ENCODE data around the gene FARP1.

Gene FARP1

DNA sequence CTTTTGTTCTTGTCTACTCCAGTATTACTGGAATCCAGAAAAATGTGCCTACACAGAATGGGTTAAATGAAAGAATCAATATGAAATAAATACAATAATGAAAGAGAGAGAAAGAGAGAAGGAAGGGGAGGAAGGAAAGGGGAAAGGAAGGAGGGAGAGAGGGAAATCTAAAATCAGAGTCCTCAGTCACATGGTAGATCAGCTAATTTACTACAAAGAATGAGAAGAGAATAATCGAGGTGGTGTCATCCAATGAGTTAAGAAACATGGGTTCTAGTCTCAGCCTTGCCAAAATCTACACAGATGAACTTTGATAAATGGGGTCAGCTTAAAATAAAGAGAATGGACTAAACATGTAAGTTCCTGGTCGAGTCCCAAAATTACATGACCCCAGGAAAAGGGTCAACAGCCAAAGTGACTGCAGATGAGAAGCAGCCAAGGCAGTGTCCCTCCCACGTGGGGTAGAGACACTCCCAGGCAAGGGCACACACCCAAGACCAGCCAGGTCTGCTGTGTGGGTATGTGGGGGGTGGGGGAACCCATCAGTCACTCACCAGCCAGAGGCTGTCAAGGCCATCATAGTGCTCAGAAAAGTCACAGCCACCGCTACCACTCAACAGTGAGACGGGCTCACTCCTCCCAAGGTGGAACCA is 330.4 kb downstream of the FARP1 start:
- no peak for DNase-seq

DNA sequence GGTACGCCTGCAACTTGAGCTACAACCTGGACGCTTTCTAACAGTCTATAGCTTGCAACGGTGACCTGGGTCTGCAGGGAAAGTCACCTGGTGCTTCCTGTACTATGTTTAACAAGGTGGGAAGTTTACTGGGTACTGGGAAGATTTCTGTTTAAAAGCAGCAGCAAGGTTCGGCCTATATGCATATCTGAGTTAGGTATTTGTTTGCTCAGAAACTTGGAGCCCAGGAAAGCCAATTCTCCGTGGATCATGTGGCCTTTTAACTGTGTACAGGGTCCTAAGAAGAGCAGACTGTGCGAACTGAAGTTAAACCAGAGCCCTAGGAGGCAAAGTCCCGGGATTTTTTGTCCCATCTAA is 330.9 kb downstream of the FARP1 start:
- no peak for DNase-seq

- DNase-seq: no peak
Measured at GRCh38 chr13:98474292-98474691, 331.4 kb downstream of the FARP1 start.

DNA sequence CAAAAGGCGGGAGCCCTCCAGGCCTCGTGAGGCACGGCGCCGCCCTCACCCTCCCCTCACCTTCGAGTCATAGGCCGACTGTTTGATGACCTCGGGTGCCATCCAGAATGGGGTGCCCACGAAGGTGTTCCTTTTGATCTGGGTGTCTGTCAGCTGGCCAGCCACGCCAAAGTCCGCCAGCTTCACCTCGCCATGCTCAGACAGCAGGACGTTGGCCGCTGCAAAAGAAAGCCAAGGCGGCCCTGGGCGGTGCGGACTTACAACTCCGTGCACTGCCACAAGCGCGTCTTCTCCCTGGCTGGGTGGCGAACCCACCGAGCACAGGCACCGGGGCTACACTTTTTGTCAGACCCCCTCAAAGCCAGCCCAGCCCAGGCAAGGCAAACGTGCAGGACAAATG is 331.9 kb downstream of the FARP1 start:
- no peak for DNase-seq

GRCh38 chr13:98475522-98475921 is 332.6 kb downstream of the FARP1 start:
- DNase-seq: no peak

GRCh38 chr13:98476106-98476505 is 333.2 kb downstream of the FARP1 start:
- DNase-seq: peak; percentile 64 to 72

- DNase-seq: peak; percentile 85 to 91
Measured at GRCh38 chr13:98476538-98476966, 333.7 kb downstream of the FARP1 start.

GRCh38 chr13:98478189-98479129 is 335.6 kb downstream of the FARP1 start:
- DNase-seq: peak; percentile 36 to 54

DNA sequence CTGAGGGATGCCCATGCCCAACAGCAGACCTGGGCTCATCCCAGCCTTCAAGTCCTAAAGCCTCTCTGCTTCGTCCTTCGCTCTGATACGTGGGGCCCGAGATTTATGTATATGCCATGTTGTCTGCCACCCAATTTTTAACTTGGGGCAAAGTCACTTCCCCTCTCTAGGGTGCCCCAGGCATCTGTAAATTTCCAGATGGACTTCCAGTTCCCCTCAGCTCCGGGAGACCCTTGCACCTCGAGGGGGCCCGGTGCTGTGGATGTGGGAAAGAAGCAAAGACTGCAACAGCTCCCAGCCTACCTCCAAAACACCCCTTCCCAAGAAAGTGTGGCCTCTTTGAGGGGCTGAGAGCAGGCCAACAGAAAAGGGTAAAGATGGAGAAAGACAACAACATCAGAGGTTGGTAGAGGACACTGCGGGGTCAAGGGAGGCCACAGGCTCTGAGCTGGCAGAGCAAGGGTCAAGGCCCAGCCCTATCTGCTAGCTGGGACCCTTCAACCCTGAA is 336.7 kb downstream of the FARP1 start:
- DNase-seq: no peak

DNA sequence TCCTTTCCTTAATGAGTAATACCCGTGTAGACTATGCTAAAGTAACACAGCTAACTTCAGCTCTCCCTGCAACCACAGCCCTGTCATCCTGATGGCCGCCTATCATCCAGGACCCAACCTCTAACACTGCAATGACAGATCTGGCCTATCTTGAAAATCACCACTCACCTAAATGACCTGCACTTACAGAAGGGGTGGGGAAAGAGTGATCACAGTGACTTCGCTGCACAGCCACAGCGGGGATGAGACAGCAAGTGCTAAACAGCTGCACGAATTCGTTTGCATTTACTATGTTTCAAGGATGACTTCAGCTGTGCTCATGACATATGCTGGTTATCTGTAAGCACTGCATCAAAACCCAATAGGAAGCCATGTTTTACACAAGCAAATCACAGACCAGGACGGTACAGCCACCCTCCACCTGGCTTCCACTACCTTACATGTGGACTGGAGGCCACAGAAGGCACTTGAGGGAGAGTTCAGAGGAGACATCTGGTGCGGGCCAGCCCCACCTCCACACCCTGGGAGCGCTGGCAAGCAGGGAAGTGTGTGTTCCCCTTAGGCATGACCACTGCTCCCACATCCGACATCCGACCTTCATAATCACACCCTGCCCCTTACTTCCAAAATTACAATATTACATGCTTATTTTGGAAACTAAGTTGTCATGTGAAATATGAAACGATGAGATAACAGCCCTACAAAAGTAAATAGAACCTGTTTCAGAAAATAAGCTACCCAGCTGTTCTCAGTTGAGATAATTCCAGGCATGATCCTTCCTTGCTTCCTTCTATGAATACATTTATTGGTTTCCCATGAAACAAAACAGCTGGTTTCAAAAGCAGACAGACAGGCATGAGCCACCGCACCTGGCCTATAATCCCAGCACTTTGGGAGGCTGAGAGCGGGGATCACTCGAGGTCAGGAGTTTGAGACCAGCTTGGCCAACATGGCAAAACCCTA is 338.3 kb downstream of the FARP1 start:
- DNase-seq: peak; percentile 40 to 61

DNA sequence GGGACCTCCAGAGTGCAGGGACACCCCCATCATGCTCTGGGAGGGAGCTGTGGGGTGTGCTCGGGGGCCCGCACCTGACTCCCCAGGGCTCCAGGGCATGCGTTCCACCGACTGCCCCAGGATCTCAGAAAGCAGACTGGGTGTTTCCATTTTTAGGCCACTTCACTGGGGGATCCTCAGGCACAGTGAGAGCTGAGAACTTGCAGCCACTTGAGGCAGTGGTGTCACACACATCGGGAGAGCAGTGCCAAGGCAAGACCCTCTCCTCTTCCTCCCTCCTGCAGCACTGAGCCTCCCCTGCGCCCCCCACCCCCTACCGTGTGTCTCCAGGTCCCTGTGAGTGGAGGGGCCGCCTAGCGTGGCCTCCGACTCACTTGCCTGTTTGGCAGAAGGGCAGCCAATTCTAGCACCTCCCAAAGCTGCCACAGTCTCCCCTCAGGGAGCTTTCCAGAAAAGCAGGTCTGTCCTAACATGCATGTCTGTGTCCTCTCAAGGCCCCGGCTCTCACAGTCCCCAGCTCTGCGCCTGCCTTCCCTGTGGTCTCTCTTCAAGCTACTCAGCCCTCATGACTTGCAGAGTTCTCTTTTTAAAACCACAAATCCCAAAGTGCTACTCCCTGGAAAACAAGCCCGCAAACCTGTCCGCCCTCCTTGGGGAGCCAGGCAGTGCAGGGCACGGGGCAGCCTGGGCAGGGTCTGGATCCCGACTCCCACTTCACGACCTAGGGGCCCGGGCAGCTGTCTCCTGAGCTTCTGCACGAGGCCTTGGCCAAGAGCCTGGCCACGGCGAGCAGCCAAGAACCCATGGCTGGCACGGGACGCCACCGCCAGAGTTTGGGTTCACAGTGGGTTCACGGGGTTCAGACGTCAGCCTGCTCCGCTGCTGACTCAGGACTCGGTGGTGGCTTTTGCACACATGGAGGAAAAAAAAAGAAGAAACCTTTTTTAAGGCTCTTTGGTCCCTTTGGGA is 339.9 kb downstream of the FARP1 start:
- DNase-seq: no peak

- DNase-seq: no peak
Measured at GRCh38 chr13:98483601-98484288, 340.9 kb downstream of the FARP1 start.

DNA sequence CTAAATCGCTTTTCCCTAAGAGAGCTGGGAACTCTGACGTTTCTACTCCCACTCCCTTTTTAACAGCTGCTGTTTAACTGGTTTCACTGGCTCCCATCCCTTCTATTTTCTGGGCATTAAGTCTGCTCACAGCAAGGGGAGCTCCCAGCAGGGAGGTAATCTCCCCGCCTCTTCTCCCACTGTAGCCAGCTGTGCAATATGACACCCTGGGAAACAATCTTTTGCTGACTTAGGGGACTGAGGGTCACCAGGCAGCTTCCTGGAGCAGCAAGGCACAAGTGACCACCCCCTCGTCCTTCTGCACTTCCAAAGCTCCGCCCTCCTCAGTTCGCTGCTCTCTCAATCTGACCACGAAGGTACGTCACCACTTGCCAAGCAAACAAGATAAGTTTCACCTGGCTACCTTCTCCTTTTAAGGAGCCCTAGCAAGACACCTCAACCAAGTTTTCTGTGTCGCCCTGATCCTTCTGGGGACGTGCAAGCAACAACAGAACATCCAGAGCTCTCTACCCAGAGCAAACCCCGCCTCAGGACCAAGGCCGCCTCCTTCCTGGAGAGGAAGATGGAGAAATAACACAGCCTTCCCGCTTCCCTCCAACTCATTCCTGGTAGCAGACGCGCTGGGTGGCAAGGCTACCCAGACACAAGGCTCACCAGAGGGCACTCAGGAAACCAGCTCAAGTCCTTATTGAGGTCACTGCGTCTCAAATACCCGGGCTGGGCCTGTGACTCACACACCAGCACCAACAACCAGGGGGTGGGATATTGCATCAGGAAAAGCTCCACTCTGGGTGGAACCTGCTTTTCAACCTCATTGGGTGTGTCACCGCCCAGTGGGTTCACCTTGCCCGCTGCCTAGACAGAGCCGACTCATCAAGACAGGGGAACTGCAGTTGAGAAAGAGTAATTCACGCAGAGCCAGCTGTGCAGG is 341.7 kb downstream of the FARP1 start:
- DNase-seq: peak; percentile 67 to 75

- DNase-seq: no peak
Measured at GRCh38 chr13:98485561-98485960, 342.7 kb downstream of the FARP1 start.

- no peak for DNase-seq
Measured at GRCh38 chr13:98486412-98486811, 343.5 kb downstream of the FARP1 start.

- no peak for DNase-seq
Measured at GRCh38 chr13:98487016-98487415, 344.1 kb downstream of the FARP1 start.

GRCh38 chr13:98487522-98487921 is 344.6 kb downstream of the FARP1 start:
- DNase-seq: no peak

GRCh38 chr13:98488736-98489135 is 345.8 kb downstream of the FARP1 start:
- no peak for DNase-seq

- DNase-seq: no peak
Measured at GRCh38 chr13:98489446-98490194, 346.7 kb downstream of the FARP1 start.
